Measurements from ENCODE around the gene CCDC167.

DNA sequence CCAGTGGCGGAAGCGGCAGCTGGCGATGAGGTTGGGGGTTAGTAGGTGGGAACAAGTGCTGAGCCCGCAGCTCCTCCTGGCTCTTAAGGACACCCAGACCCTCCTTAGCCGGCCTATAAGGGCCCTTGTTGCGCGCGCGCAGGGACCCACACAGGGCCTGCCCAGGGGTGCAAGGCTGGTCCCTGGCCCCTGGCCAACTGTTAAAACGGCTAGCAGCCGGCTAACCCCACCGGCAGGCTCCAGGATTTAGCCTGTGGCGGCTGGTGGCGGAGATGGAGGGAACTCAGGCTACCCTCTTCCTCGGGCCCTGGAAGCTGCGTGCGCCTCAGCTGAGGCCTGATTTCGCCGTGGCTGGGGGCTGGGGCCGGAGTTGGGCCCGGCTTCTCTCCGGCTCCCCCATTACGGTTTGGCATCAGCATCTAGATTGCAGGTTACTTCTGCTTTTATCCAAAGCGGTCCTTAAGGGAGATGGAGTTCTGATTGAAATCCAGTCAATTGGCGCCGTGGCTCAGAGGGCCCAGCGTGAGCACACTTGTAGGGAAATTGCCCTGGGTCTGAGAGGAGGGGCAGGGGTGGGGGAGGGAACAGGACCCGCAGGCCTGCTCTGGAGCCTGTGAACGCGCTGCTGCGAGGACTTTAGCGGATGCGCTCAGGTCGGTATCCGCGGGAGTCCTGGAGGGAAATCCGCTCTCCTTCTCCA is 36.9 kb upstream of the CCDC167 start:
- TF ChIP-seq ZNF274 (IDR thresholded peaks at IDR 0.05; ENCODE audit: low read depth, low read length) (no peak), YY1 (IDR thresholded peaks at IDR 0.05; ENCODE audit: insufficient read depth, insufficient read length) (no peak)

Data from NT2/D1 (cell line).